Activated CD8-positive, alpha-beta memory T cell treated with anti-CD3 and anti-CD28 coated beads for 36 hours (primary cell): Measurements from ENCODE around the gene SLC35D2. TPM values are rescaled to one million over a fixed set of nuclear protein-coding genes. Genes with fewer than 3 reads are reported as not detected.
"Not testable (repeated sequence)": the region's sequence is repeated elsewhere in the genome, so short reads cannot be mapped to it uniquely, and the experiment has no call there.

Experiments
- CTCF ChIA-PET: fragments of 350-600 bp; sonication (Branson Sonifier 250); formaldehyde crosslinking; loops from one replicate; lab custom pipeline; 2021; ENCODE audit warnings: antibody characterized with exemption; lab: Charles Lee
- POLR2A ChIA-PET: fragments of 350-600 bp; sonication (Branson Sonifier 250); formaldehyde crosslinking; loops from one replicate; lab custom pipeline; 2021; ENCODE audit warnings: antibody characterized with exemption; lab: Charles Lee
- total RNA-seq, 2 experiments: library from RNA; stranded (reverse); gene quantifications; one replicate each; pipeline ENCODE4 v1.2.3, GENCODE V29; 2021

The SLC35D2 gene
- total RNA-seq, 2 experiments from 2014 or later, result 3.4 to 4.2 TPM

GRCh38 chr9:96376891-96377874, 6.3 kb downstream of the SLC35D2 start:
- ChIA-PET POLR2A (no interaction called here), CTCF (no interaction called here)

GRCh38 chr9:96375507-96375906, 8.0 kb downstream of the SLC35D2 start:
- CTCF ChIA-PET, POLR2A ChIA-PET: not testable (repeated sequence)

GRCh38 chr9:96367943-96368342, 15.6 kb downstream of the SLC35D2 start:
- POLR2A ChIA-PET, result no interaction called here
- CTCF ChIA-PET, result no interaction called here

GRCh38 chr9:96363175-96363967, 20.1 kb downstream of the SLC35D2 start:
- CTCF ChIA-PET, result no interaction called here

GRCh38 chr9:96362119-96362518, 21.4 kb downstream of the SLC35D2 start:
- POLR2A ChIA-PET, CTCF ChIA-PET: not testable (repeated sequence)

More at GRCh38 chr9:96363175-96363967, 20.1 kb downstream of the SLC35D2 start:
- POLR2A ChIA-PET, result no interaction called here

DNA sequence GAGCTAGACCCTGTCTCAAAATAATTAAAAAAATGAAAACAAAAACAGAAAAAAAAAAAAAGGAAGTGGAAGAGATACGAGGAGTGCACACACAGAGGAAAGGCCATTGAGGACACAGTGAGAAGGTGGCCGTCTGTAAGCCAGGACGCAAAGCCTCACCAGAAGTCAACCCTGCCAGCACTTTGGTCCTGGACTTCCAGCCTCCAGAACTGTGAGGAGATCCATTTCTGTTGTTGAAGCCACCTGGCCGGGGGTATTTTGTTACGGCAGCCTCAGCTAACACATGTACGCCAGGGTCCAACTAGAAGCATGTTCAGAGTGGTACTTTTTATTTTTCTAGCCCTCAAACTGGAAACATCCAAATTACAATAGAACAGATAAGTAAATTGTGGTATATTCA, 21.8 kb downstream of the SLC35D2 start:
- POLR2A ChIA-PET, result no interaction called here
- CTCF ChIA-PET, result no interaction called here

DNA sequence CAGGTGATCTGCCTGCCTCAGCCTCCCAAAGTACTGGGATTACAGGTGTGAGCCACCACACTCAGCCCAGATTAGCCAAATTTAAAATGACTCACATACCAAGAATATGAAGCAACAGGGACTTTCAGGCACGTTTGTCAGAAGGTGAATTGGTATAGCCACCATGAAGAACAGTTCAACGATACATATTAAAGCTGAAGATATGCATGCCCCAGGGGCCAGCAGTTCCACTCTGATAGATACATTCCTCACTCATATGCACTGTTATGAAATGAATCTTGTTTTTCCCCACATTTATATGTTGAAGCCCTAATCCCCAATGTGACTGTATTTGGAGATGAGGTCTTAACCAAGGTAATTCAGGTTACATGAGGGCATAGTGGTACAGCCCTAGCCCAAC, 22.5 kb downstream of the SLC35D2 start:
- CTCF ChIA-PET, result no interaction called here
- POLR2A ChIA-PET, result no interaction called here

DNA sequence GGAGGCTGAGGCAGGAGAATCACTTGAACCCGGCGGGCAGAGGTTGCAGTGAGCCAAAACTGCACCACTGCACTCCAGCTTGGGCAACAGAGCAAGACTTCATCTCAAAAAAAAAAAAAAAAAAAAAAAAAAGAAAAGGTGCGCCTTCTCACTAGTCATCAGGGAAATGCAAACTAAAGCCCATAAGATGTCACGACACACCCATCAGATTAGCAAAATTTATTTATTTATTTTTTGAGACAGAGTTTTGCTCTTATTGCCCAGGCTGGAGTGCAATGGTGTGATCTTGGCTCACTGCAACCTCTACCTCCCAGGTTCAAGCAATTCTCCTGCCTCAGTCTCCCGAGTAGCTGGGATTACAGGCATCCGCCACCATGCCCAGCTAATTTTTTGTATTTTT, 23.0 kb downstream of the SLC35D2 start:
- CTCF ChIA-PET, POLR2A ChIA-PET: not testable (repeated sequence)

DNA sequence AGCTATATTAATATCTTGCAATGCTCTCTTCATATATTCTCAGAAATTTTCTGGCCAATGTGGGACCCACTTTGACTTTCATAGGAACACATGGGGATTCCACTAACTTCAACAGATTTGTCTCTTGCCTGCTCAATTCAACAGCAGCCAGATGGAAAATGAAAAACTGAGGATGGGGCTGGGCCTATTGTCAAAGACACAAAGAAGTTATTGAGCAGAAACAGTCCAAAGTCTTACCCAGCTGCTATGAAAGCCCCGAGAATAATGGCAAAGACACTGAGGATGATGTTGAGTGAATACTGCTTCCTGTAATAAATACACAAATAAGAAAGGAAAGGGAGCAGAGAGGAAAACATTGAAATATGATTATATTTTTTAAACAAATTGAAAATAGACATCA, 32.6 kb downstream of the SLC35D2 start:
- ChIA-PET CTCF (no interaction called here), POLR2A (no interaction called here)

DNA sequence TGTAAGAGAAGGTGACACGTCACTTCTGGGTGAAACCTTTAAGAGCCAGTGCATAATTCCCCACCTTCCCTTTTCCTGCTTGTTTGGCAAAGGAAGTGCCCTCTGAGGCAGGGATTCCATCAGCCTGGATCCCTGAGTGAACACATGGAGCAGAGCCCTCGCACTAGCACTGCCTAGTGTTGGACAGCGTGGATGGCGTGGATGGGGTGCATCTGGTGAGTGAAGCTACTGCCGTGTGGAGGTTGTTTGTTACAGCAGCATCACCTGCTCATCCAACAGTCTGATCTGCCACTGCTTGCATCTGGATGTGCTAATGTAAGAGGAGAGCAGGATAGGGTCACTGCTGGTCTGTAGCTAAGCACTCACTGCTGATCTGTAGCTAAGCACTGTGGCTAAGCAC, 35.2 kb downstream of the SLC35D2 start:
- CTCF ChIA-PET, result no interaction called here
- POLR2A ChIA-PET, result no interaction called here

DNA sequence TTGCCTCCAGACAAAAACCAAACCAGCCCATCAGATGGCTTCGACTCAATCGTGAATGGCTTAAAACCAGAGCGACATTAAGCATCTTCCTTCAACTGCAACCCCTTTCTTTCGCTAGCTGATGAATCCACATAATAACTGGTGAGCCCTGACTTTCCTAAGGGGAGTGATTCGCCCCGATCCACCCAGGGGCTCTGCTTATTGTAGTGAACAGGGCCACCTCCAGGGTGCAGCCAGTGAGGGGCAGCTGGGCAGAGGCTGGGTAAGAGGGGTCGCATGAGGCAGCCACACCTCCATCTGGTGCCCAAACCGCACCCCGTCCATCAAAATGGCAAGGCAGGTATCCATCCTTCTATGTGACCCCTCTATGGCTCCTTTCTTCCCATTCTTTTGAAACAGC, 38.0 kb downstream of the SLC35D2 start:
- CTCF ChIA-PET, result no interaction called here

GRCh38 chr9:96344458-96345180, 38.9 kb downstream of the SLC35D2 start:
- ChIA-PET POLR2A (interaction anchor here (0.5 to 0.6 kb wide), 2 partner anchors 39 to 127 kb away, joined by 3 to 5 read pairs; no protein-coding TSS in a partner anchor), CTCF (interaction anchor here (0.6 kb wide), 2 partner anchors 79 to 202 kb away, joined by 3 read pairs; no protein-coding TSS in a partner anchor)

More for the DNA sequence above, 38.0 kb downstream of the SLC35D2 start:
- POLR2A ChIA-PET, result no interaction called here

DNA sequence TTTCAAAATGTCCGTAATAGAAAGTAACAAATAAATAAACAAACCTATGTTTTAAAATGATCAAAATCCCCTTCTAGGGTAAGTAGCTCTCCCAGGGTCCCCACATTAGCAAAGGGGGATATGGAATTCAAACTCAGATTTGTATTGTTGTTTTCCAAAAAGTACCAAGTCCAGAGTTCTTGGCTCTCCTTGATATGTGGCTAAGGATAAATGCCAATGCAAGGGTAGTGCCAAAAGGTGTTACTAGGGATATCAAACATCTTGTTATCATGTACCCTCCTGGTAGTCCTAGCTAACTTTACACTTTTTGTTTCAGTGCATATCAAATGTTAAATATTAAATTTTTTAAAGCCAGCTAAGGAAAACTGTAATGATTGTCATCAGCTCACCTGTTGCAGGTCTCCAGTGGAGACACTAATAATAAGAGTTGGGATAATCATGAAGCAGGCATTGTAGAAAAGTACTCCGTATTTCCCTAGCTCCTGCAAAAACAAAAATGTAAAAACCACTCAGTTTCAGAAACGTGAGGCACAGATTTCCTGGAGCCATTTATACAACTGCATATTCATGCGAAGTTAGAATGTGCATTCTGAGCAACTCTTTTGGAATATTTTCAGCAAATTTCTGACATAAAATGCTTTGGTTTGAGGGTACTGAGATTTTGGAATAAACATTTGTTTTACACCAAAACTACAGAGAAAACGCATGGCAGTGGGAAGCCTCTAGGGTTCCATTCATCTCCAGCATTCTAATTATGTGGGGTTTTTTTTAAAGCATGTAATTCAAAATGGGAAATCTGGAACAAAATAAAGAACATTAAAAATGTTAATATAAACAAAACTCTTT, 39.8 kb downstream of the SLC35D2 start:
- CTCF ChIA-PET, result interaction anchor here (1.4 kb wide), 1 partner anchor 16 kb away, joined by 4 read pairs; no protein-coding TSS in a partner anchor
- POLR2A ChIA-PET, result interaction anchor here (0.5 kb wide), 1 partner anchor 128 kb away, joined by 3 read pairs; no protein-coding TSS in a partner anchor

DNA sequence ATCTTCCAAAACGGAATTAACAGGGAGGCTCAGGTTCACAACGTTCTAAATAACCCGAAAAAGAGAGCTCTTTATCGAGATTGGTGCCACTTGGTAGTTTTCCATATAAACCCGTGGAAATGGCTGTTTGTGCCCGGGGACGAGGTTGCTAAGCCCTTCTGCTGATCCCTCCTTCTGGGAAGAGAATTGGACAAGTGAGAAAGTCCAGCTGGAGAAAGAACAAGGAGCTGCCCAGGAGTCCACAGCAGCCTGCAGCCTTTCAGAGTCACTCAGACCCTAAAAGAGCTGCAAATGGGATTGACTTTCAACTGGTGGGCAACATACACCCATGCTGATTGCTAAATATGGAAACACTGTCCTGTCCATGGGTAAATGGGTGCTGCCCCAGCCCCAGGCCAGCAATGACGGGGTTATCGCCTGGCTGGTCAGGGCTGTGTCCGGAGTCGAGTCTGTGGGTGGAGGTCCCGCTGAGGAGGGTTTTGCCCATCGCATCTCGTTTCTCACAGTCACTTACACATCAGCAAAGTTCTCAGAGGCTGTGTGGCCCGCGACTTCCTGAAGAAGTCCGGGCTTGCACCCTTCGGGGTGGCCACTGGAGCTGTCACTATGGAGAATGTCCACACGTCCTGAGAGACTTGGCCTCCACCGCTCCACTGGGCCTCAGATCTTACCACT, 40.8 kb downstream of the SLC35D2 start:
- ChIA-PET POLR2A (no interaction called here), CTCF (interaction anchor here (1.4 kb wide), 1 partner anchor 15 kb away, joined by 4 read pairs; no protein-coding TSS in a partner anchor)

DNA sequence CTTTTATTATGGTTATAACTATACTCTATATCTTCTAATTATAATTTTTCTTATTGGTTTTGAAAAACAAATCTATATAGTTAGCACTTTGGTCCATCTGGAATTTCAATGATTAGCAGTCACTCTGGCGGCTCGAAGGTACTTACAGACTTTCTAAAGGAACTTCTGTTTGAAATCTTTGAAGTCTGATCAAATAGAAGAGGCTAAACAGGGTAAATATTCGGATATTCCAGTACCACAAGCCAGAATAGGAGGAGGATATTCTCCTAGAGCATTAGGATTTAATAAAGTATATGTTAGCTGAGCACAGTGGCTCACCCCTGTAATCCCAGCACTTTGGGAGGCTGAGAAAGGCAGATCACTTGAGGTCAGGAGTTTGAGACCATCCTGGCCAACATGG, 42.8 kb downstream of the SLC35D2 start:
- ChIA-PET POLR2A (no interaction called here), CTCF (no interaction called here)

GRCh38 chr9:96338299-96338698, 45.2 kb downstream of the SLC35D2 start:
- POLR2A ChIA-PET, result no interaction called here
- CTCF ChIA-PET, result interaction anchor here (0.6 to 0.7 kb wide), 2 partner anchors 11 to 104 kb away, joined by 3 read pairs; no protein-coding TSS in a partner anchor

DNA sequence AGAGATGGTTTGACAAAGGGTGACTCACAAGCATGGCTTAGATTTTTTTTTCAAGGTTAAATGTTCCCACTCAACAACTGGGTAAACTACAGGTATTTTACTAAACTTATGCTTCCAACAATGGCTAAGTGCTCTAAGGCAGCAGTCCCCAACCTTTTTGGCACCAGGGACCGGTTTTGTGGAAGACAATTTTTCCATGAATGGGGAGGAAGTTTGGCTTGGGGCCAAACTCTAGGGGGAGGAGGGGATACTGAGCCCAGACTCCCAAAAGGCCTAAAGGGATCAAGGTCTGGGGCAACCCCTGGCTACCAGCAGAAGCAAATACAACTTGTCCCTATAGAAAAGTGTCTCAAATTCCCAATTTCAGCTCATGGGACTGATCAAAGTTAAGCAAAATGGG, 49.6 kb downstream of the SLC35D2 start:
- POLR2A ChIA-PET, result no interaction called here
- CTCF ChIA-PET, result no interaction called here
